ENCODE data around the gene MRM2. TPM values are rescaled to one million over a fixed set of nuclear protein-coding genes. Genes with fewer than 3 reads are reported as not detected.

MRM2 gene
- total RNA-seq, 1 donor from 2014 or later, result 22.6 TPM

DNA sequence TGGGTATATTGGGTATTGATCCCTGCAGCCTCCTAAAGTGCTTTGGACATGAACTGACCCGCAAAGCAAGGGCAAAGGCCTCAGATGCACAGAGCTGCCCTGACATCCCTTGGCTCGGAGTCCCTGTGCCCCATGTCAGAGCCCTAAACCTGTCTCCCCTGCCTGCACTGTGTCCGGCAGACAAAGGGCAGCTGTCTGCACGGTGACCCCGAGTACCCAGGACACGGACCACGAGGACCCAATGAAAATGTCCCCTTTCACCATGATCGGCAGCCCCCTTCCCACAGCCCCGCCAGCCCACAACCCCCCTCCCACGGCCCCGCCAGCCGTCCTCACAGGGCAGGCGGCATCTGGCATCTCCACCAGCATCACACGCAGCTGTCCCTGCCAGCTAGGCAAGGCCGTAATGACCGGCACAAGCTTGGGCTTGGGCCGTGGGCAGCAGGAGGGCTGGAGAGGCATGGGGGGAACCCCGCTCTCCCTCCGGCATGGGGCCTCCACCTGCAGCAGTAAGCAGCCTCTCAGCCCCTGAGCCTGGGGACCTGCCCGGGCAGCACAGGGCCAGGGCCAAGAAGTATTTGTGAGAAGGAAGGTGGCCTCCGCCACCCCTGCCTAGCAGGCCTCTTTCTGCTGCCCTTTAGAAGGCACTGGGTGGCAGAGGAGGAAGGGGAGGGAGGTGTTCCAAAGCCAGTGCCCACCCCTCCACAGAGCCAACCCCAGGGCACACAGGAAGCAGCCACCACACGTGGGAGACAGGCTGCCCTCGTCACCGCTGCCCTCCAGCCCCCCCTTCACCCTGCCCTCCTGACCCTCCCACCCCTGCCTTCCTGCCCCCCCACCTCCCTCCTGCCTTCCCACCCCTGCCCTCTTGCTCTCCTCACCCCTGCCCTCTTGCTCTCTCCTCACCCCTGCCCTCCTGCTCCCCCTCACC is 10.1 kb upstream of the MRM2 start:
- peaks cover 2% of the 10 kb centered on the region for H3K27me3 Mint-ChIP-seq (ENCODE audit: low read depth, unreplicated experiment)
- peaks cover 15% of the 10 kb centered on the region for H3K4me1 Mint-ChIP-seq (ENCODE audit: low read depth, unreplicated experiment)
- Histone ChIP-seq H3K4me3 (ENCODE audit: insufficient read depth, low read depth, low read length) (no peak overlapping the region), H3K4me1 (ENCODE audit: insufficient read depth, low read length) (peaks cover 31% of the 10 kb centered on the region), H3K36me3 (ENCODE audit: insufficient read depth, low read length) (no peaks in the 10 kb centered on the region), H2AFZ (ENCODE audit: low read depth, low read length) (no peak overlapping the region), H3K9me3 (ENCODE audit: insufficient read depth, low read depth, low read length) (no peaks in the 10 kb centered on the region), H3K4me2 (ENCODE audit: low read length) (no peak overlapping the region), H4K20me1 (ENCODE audit: insufficient read depth, low read length) (peaks cover 26% of the 10 kb centered on the region), H3K27ac (ENCODE audit: low read depth, low read length) (no peak overlapping the region), H3K79me2 (ENCODE audit: insufficient read depth, low read length) (no peaks in the 10 kb centered on the region), H3K9ac (ENCODE audit: low read length) (no peak overlapping the region), H3K27me3 (ENCODE audit: insufficient read depth, low read length) (no peaks in the 10 kb centered on the region)
- TF ChIP-seq CTCF (IDR thresholded peaks at IDR 0.05; ENCODE audit: insufficient read depth, low read depth, low read length), result no peak
- TF ChIP-seq EZH2 (IDR thresholded peaks at IDR 0.05; ENCODE audit: insufficient read depth, low read length), result no peak
- H3K4me3 Mint-ChIP-seq (ENCODE audit: unreplicated experiment), result no peak overlapping the region
- no peaks in the 10 kb centered on the region for H3K9me3 Mint-ChIP-seq (ENCODE audit: unreplicated experiment)
- H3K27ac Mint-ChIP-seq (ENCODE audit: unreplicated experiment), result no peak overlapping the region
- DNase-seq (ENCODE audit: low read depth) (no peak), FAIRE-seq (no peak)
- peaks cover 14% of the 10 kb centered on the region for H3K36me3 Mint-ChIP-seq (ENCODE audit: low read depth, unreplicated experiment)

DNA sequence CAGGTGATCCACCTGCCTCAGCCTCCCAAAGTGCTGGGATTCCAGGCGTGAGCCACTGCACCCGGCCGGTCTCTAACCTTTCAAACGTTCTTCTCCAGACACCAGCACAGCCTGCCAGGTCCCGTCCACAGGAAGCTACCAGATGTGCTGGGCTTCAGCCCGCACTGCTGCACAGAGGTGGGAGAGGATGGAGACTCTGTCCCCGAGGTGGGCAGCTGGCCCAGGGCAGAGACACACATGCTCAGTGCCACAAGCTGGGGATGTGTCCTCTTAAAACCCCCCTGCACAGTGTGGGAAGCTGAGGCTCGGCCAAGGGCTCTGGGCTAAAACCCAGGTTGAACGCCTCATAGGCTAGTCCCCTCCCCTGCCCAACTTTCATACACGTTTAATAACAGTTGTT is 9.4 kb upstream of the MRM2 start:
- DNase-seq (ENCODE audit: low read depth), result no peak
- H3K9me3 ChIP-seq (ENCODE audit: insufficient read depth, low read depth, low read length), result no peaks in the 10 kb centered on the region
- no peaks in the 10 kb centered on the region for H3K79me2 ChIP-seq (ENCODE audit: insufficient read depth, low read length)
- H3K4me3 Mint-ChIP-seq (ENCODE audit: unreplicated experiment), result no peak overlapping the region
- peaks cover 22% of the 10 kb centered on the region for H4K20me1 ChIP-seq (ENCODE audit: insufficient read depth, low read length)
- no peaks in the 10 kb centered on the region for H3K9me3 Mint-ChIP-seq (ENCODE audit: unreplicated experiment)
- no peaks in the 10 kb centered on the region for H3K27me3 ChIP-seq (ENCODE audit: insufficient read depth, low read length)
- H3K4me1 Mint-ChIP-seq (ENCODE audit: low read depth, unreplicated experiment), result peaks cover 15% of the 10 kb centered on the region
- peaks cover 31% of the 10 kb centered on the region for H3K4me1 ChIP-seq (ENCODE audit: insufficient read depth, low read length)
- no peaks in the 10 kb centered on the region for H3K36me3 ChIP-seq (ENCODE audit: insufficient read depth, low read length)
- no peak overlapping the region for H3K27ac ChIP-seq (ENCODE audit: low read depth, low read length)
- H3K4me3 ChIP-seq (ENCODE audit: insufficient read depth, low read depth, low read length), result no peak overlapping the region
- FAIRE-seq, result no peak
- H3K4me2 ChIP-seq (ENCODE audit: low read length), result no peak overlapping the region
- peaks cover 10% of the 10 kb centered on the region for H3K36me3 Mint-ChIP-seq (ENCODE audit: low read depth, unreplicated experiment)
- no peaks in the 10 kb centered on the region for H3K27me3 Mint-ChIP-seq (ENCODE audit: low read depth, unreplicated experiment)
- no peak overlapping the region for H3K9ac ChIP-seq (ENCODE audit: low read length)
- no peak overlapping the region for H2AFZ ChIP-seq (ENCODE audit: low read depth, low read length)
- H3K27ac Mint-ChIP-seq (ENCODE audit: unreplicated experiment), result no peak overlapping the region
- no peak for TF ChIP-seq CTCF (IDR thresholded peaks at IDR 0.05; ENCODE audit: insufficient read depth, low read depth, low read length)
- TF ChIP-seq EZH2 (IDR thresholded peaks at IDR 0.05; ENCODE audit: insufficient read depth, low read length), result no peak
